Measurements from ENCODE around the gene FSIP1.

- TF ChIP-seq CTCF (IDR thresholded peaks at IDR 0.05; ENCODE audit: low read length) (no peak), EZH2 (IDR thresholded peaks at IDR 0.05; ENCODE audit: borderline replicate concordance, low read length) (no peak)
These were observed 183.4 kb downstream of the FSIP1 start for GRCh38 chr15:39598958-39599845.
